Ishikawa (cell line): Measurements from ENCODE around the gene MFSD2A.

Experiments
- CREB1 ChIP-seq: IDR thresholded peaks from 2 replicates; pipeline ENCODE4 v1.6.1; 2012; ENCODE audit warnings: low read depth
- EP300 ChIP-seq: IDR thresholded peaks from 2 replicates; pipeline ENCODE4 v1.6.1; 2012; ENCODE audit warnings: borderline replicate concordance
- FOXM1 ChIP-seq: IDR thresholded peaks from 2 replicates; pipeline ENCODE4 v1.6.1; 2012; ENCODE audit warnings: low read depth, borderline replicate concordance
- RAD21 ChIP-seq: IDR thresholded peaks from 2 replicates; pipeline ENCODE4 v1.6.1; 2012; ENCODE audit warnings: low read depth
- TAF1 ChIP-seq: IDR thresholded peaks from 2 replicates; pipeline ENCODE4 v1.6.1; 2012; ENCODE audit warnings: low read depth, mild to moderate bottlenecking
- TCF12 ChIP-seq: IDR thresholded peaks from 2 replicates; pipeline ENCODE4 v1.6.1; 2012; ENCODE audit warnings: low read depth
- ZBTB7A ChIP-seq: IDR thresholded peaks from 2 replicates; pipeline ENCODE4 v1.6.1; 2012; ENCODE audit warnings: low read depth
- TF ChIP-seq, protein P1 (sequence below): IDR thresholded peaks from 2 replicates; pipeline ENCODE4 v1.6.1; 2012
- TF ChIP-seq, protein P2 (sequence below): IDR thresholded peaks from 2 replicates; pipeline ENCODE4 v1.6.1; 2012; ENCODE audit warnings: low read depth, mild to moderate bottlenecking

DNA sequence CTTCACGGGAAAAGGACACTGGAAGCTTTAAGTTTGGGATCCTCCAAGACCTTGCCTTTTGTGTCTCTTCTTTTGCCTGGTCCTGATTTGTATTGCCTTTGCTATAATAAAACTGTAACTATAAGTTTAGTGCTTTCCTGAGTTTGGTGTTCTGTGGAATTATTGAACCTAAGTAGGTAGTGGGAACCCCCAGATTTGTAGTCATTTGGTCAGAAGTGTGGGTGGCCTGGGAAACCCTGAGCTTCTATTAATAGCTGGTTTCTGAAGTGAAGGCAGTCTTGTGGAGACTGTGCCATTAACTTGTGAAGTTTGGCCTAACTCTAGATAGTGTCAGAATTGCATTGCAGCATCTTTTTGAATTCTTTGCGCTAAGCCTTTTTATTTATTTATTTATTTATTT lies 46.4 kb upstream of the MFSD2A start:
- TF ChIP-seq FOXM1 (no peak), EP300 (no peak), CREB1 (no peak), RAD21 (no peak), TAF1 (no peak), TCF12 (no peak), ZBTB7A (no peak)
- TF ChIP-seq, protein P1, sequence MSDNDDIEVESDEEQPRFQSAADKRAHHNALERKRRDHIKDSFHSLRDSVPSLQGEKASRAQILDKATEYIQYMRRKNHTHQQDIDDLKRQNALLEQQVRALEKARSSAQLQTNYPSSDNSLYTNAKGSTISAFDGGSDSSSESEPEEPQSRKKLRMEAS, result no peak
- TF ChIP-seq, protein P2, sequence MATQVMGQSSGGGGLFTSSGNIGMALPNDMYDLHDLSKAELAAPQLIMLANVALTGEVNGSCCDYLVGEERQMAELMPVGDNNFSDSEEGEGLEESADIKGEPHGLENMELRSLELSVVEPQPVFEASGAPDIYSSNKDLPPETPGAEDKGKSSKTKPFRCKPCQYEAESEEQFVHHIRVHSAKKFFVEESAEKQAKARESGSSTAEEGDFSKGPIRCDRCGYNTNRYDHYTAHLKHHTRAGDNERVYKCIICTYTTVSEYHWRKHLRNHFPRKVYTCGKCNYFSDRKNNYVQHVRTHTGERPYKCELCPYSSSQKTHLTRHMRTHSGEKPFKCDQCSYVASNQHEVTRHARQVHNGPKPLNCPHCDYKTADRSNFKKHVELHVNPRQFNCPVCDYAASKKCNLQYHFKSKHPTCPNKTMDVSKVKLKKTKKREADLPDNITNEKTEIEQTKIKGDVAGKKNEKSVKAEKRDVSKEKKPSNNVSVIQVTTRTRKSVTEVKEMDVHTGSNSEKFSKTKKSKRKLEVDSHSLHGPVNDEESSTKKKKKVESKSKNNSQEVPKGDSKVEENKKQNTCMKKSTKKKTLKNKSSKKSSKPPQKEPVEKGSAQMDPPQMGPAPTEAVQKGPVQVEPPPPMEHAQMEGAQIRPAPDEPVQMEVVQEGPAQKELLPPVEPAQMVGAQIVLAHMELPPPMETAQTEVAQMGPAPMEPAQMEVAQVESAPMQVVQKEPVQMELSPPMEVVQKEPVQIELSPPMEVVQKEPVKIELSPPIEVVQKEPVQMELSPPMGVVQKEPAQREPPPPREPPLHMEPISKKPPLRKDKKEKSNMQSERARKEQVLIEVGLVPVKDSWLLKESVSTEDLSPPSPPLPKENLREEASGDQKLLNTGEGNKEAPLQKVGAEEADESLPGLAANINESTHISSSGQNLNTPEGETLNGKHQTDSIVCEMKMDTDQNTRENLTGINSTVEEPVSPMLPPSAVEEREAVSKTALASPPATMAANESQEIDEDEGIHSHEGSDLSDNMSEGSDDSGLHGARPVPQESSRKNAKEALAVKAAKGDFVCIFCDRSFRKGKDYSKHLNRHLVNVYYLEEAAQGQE, result no peak
